ENCODE results near the gene PVALEF. TPM values are rescaled to one million over a fixed set of nuclear protein-coding genes. Genes with fewer than 3 reads are reported as not detected.

The PVALEF gene
- total RNA-seq, 1 donor = not detected

DNA sequence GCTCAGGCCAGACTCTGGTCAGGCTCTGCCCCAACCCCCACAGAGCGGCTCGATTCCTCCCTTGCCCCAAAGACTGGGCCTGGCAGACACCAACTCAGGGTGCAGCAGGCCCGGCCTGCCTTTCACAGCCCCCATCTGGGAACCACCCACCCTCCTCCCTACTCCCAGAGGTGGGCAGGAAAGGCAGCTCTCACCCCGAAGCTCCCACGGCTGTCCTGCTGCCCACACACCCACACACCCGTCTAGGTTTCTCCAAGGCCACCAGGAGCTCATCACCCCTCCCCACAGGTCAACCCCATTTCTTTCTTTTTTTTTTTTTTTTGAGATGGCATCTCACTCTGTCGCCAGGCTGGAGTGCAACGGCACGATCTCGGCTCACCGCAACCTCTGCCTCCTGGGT lies 53.7 kb downstream of the PVALEF start:
- Histone ChIP-seq H3K27ac (ENCODE audit: low read depth, low read length) (no peak overlapping the region), H3K27me3 (ENCODE audit: insufficient read depth, low read length) (no peaks in the 10 kb centered on the region), H4K20me1 (ENCODE audit: insufficient read depth, low read length) (peaks cover 3% of the 10 kb centered on the region), H3K4me2 (ENCODE audit: insufficient read depth, low read length) (no peak overlapping the region), H3K79me2 (ENCODE audit: insufficient read depth, low read length) (peaks cover 11% of the 10 kb centered on the region), H3K4me1 (ENCODE audit: insufficient read depth, low read length) (peaks cover 9% of the 10 kb centered on the region), H3K4me3 (ENCODE audit: insufficient read depth, low read length) (no peak overlapping the region), H3K9me3 (ENCODE audit: low read depth, low read length) (no peaks in the 10 kb centered on the region), H2AFZ (ENCODE audit: low read length) (no peak overlapping the region), H3K36me3 (ENCODE audit: insufficient read depth, low read length) (no peaks in the 10 kb centered on the region)
- TF ChIP-seq CTCF (IDR thresholded peaks at IDR 0.05; ENCODE audit: extremely low read depth, low read depth, low read length) = no peak
- peak; percentile 11 for DNase-seq (ENCODE audit: insufficient read length, low spot score, missing footprints)

DNA sequence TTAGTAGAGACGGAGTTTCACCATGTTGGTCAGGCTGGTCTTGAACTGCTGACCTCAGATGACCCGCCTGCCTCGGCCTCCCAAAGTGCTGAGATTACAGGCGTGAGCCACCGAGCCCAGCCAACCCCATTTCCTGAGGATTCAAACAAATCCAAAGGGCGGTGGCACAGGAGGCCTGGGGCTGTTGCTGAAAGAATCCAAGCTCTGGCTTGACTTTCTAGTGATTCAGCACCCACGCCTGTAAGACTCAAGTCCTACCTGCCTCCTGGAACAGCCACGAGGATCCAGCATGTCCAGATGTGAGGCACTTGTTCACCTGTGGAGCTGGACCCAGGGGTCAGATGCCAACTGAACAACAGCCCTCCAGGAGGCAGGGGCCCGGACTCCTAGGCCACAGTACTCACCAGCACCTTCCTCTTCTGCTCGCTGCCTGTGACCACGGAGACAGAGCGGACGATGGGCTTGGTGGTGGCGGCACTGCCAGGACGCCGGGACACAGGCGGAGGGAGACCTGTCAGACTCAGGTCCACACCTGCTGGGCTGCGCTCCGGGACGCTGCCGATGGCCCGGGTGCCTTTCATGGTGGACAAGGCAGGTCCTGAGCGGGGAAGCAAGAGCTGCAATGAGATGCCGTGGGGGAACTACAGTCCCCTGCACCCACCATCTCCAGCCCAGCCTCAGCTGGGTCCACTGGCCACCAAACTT lies 54.3 kb downstream of the PVALEF start:
- H2AFZ ChIP-seq (ENCODE audit: low read length) = no peak overlapping the region
- TF ChIP-seq CTCF (IDR thresholded peaks at IDR 0.05; ENCODE audit: extremely low read depth, low read depth, low read length) = no peak
- peaks cover 11% of the 10 kb centered on the region for H3K79me2 ChIP-seq (ENCODE audit: insufficient read depth, low read length)
- no peaks in the 10 kb centered on the region for H3K27me3 ChIP-seq (ENCODE audit: insufficient read depth, low read length)
- H4K20me1 ChIP-seq (ENCODE audit: insufficient read depth, low read length) = peaks cover 3% of the 10 kb centered on the region
- H3K9me3 ChIP-seq (ENCODE audit: low read depth, low read length) = no peaks in the 10 kb centered on the region
- no peak overlapping the region for H3K27ac ChIP-seq (ENCODE audit: low read depth, low read length)
- no peaks in the 10 kb centered on the region for H3K36me3 ChIP-seq (ENCODE audit: insufficient read depth, low read length)
- no peak overlapping the region for H3K4me2 ChIP-seq (ENCODE audit: insufficient read depth, low read length)
- peak; percentile 36 for DNase-seq (ENCODE audit: insufficient read length, low spot score, missing footprints)
- H3K4me3 ChIP-seq (ENCODE audit: insufficient read depth, low read length) = no peak overlapping the region
- peaks cover 9% of the 10 kb centered on the region for H3K4me1 ChIP-seq (ENCODE audit: insufficient read depth, low read length)

DNA sequence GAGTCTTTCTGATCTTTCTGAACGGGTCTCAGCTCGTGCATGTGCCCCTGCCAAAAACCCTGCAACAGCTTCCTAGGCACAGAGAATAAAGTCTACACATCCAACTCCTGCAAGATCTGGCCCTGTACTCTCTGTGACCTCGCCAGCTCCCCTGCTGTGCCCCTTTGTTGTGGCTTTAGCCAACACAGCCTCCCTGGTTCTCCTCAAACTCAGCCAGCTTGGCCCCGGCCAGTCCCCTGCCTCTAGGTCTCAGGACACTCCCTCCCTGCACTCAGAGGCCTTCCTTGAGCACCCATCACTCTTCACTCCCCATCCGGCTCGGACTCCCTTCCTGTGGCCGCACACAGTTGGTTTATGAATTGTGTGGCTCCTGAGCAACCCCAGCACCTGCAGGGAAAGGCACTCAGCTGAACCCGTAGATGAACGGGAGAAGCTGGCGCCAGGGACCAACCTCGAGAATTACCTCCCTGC lies 56.1 kb downstream of the PVALEF start:
- Histone ChIP-seq H3K36me3 (ENCODE audit: insufficient read depth, low read length) (no peaks in the 10 kb centered on the region), H2AFZ (ENCODE audit: low read length) (no peak overlapping the region), H3K27me3 (ENCODE audit: insufficient read depth, low read length) (no peaks in the 10 kb centered on the region)

More for the DNA sequence above, 56.1 kb downstream of the PVALEF start:
- DNase-seq (ENCODE audit: insufficient read length, low spot score, missing footprints) = peak; percentile 65
- peak overlapping the region; percentile 88 for H3K4me2 ChIP-seq (ENCODE audit: insufficient read depth, low read length)
- H3K4me3 ChIP-seq (ENCODE audit: insufficient read depth, low read length) = peak overlapping the region; percentile 87
- peaks cover 9% of the 10 kb centered on the region for H3K4me1 ChIP-seq (ENCODE audit: insufficient read depth, low read length)
- H3K79me2 ChIP-seq (ENCODE audit: insufficient read depth, low read length) = peaks cover 11% of the 10 kb centered on the region
- H3K9me3 ChIP-seq (ENCODE audit: low read depth, low read length) = no peaks in the 10 kb centered on the region
- no peak for TF ChIP-seq CTCF (IDR thresholded peaks at IDR 0.05; ENCODE audit: extremely low read depth, low read depth, low read length)
- H4K20me1 ChIP-seq (ENCODE audit: insufficient read depth, low read length) = peaks cover 3% of the 10 kb centered on the region
- no peak overlapping the region for H3K27ac ChIP-seq (ENCODE audit: low read depth, low read length)
